Mammary epithelial cell (primary cell): ENCODE results near the gene TMEM150C.

Experiments
- EZH2 ChIP-seq: IDR thresholded peaks from 2 replicates; pipeline ENCODE4 v1.6.1; 2012; ENCODE audit warnings: low read length, inconsistent platforms, borderline replicate concordance
- TF ChIP-seq, protein P1 (sequence below), 2 donors: IDR thresholded peaks in 1 of 2; conservative IDR thresholded peaks in 1 of 2; 2 replicates each; pipeline ENCODE4 v1.5.1; 2011 to 2012; ENCODE audit warnings: inconsistent platforms in 2 of 2, low read length in 2 of 2, mild to moderate bottlenecking in 2 of 2, control low read depth in 1 of 2, low read depth in 1 of 2; ENCODE audit not compliant: insufficient read depth in 1 of 2; ENCODE audit errors: extremely low read depth in 1 of 2

DNA sequence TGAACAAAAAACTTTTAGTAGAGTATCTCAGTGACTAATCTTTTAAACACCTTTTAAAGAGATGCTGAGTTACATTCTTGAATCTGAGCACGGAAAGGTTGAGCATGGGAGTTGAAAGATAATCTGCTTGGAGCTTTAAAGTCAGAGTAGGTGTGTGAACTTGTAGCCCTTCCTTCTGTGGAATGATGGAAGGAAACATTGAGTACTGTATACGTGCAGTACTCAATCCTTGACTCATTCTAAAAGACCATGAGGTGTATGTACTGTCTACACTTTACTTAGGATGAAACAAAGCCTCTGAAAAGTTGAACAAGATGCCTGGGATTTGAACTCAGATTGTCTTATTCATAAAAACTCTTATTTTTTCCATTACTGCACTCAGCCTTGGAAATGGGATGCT lies 128.0 kb downstream of the TMEM150C start:
- no peak for TF ChIP-seq EZH2
- TF ChIP-seq, protein P1, sequence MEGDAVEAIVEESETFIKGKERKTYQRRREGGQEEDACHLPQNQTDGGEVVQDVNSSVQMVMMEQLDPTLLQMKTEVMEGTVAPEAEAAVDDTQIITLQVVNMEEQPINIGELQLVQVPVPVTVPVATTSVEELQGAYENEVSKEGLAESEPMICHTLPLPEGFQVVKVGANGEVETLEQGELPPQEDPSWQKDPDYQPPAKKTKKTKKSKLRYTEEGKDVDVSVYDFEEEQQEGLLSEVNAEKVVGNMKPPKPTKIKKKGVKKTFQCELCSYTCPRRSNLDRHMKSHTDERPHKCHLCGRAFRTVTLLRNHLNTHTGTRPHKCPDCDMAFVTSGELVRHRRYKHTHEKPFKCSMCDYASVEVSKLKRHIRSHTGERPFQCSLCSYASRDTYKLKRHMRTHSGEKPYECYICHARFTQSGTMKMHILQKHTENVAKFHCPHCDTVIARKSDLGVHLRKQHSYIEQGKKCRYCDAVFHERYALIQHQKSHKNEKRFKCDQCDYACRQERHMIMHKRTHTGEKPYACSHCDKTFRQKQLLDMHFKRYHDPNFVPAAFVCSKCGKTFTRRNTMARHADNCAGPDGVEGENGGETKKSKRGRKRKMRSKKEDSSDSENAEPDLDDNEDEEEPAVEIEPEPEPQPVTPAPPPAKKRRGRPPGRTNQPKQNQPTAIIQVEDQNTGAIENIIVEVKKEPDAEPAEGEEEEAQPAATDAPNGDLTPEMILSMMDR (conservative IDR thresholded peaks at IDR 0.05 in 1 of 2, IDR thresholded peaks at IDR 0.05 in 1 of 2; ENCODE audit: extremely low read depth in 1 of 2, insufficient read depth in 1 of 2, low read depth in 1 of 2, low read length in 2 of 2): no peak
